ENCODE results near the gene PILRA.
A peak's percentile ranks its signal among the peaks of the same experiment; 100 is the strongest.

PILRA gene

DNA sequence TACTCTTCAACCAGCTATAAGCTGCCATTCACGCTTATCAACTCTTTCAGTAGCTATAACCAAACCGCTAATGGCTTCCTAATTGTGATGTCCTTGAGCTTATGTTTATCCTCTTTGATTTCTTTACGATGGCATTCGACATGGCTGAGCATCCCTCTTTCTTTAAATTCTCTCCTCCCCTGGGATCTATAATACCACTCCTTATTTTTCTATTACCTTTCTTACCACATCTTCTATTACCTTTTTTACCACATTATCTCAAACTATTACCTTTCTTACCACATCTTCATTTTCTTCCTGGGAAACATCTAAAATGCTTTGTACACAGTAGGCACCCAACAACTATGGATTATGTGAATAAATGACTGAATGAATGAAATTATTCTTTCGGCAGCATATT, 42.2 kb downstream of the PILRA start:
- no peak for DNase-seq

GRCh38 chr7:100418930-100419659, 45.8 kb downstream of the PILRA start:
- DNase-seq = no peak

DNA sequence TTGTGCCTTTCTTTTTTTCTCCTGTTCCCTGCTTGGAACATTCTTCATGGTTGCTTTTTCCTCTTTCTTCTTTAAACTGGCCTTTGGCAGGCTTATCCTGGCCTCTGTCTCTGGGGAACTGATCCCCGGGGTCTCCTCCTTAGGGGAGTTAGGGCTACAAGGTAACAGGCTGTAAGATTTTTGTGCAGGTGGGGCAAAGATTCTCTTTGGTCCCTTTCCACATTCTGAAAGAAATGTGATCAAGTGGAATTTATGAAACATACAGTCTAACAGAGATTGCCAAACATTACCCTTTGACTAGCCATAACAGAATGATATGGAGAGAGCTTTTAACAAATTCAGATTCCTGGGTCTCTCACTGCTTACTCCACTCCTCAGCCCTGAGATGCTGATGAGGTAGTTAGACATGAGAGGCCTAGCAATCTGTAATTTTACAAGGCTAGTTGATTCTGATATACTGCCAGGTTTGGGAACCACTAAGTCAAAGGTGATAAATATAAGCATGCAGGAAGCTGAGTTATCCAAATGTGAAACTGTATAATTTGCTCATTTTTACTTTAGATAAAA, 46.5 kb downstream of the PILRA start:
- DNase-seq = no peak

DNA sequence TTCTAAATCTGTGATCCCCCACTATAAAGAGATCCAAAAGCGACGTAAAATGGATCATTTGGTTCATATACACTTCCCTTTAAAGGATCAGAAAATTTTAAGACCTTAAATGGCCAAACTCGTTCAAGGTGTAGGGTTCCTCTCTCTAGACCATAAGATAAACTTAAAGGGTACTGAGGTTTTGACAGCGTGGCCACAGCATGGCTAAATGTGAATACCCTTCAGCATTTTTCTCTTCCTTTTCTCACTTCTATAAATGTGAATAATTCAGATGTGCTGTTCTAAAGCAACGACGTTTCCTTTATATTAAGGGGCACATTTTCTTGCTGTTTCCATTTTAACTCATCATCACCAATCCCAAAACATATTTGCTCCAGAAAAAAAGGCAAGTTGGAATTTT, 50.0 kb downstream of the PILRA start:
- no peak for DNase-seq

- no peak for DNase-seq
Measured at GRCh38 chr7:100425347-100425746, 52.1 kb downstream of the PILRA start.

DNA sequence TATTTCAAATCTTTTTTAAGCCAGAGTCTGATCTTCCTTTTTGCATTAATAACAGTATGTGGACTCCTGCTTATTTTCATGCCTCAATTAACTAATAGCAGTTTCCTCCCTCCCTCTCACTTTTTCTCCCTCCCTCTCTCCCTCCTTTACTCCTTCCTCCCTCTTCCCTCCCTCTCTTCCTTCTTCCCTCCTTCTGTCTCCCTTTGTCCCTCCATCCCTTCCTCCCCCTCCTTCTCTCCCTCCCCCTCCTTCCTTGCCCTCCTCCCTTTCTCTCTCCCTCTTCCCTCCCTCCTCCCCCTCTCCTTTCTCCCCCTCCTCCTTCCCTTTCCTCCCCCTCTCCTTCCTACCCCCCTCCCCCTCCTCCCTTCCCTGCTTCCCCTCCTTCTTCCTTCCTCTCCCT, 53.2 kb downstream of the PILRA start:
- DNase-seq = no peak

- DNase-seq = no peak
Measured at GRCh38 chr7:100427762-100428198, 54.5 kb downstream of the PILRA start.

DNA sequence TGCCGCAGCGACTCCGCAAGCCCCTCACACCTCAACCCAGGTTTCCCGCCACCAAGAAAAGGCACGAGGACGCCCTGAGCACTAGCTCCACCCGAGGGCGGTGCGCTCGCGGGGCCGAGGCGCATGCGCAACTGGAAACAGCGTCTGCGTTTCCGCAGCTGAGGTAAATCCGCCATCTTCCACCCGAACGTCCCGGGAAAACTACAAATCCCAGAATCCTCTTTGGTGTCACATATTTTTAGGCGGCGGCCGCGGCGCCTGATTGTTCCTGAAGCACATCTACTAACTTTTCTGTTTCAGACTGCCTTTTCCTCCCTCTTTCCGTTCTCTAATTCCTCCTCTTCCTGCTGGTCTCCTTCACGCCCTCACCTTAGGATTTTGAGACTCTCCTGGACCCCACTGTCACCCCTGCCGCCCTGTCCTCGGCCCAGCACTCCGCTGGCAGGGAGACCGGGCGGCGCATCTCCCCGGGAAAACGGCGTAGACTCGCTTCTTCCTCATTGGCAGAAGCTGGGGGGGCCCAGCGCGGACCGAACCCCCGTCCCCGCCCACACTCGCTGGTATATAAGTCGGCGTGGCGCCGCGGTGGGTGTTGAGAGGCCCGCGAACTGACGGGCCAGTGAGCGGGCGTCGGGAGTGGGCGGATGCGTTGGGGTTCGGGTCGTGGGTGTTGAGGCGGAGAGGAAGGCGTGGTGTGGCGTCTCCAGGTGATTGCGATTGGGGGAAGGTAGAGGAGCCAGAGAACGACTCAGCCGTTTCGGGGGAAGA, 55.1 kb downstream of the PILRA start, which contains the start of gene ZCWPW1:
TSS of gene ZCWPW1 (minus strand) at position 505 of the 768 bp plus-strand sequence. CDS start 8,054 bp downstream, outside the sequence.
- DNase-seq = peak; percentile 86

DNA sequence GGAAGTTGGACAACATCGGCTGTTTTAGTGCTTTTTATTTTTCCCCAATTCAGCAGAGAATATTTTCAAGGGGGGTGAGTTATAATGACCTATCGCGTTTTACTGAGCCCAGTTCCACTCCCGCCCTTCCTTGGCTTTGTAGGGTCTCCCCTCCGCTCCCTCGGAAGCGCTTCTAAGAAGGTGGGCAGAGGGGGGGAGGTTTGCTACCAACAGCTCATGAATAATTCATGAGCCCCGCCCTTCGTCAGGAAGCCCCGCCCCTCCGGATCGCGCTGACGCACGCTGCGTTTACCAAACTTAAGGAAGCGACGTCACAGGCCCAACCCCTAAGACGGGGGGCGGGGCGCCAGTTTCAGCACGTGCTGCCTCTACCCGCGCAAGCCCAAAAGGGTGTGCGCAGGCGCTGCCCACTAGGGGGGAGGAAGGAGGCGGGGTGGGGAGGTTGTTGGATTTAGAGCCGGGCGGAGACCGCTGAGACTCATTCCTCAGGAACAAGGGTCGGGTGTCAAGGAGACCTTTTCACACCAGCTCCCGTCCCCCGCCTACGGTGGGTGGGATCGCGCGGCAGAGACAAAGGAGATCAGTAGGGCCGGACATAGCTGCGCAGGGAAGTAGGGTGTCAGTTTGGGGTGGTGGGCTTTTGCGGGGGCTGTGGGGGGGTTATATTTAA, 55.8 kb downstream of the PILRA start:
- peak; percentile 98 for DNase-seq

GRCh38 chr7:100429637-100430492, 56.6 kb downstream of the PILRA start, which contains the start of gene MEPCE:
Gene MEPCE, plus strand, starts transcription at chr7:100429831. Its CDS starts 188 bp downstream, at chr7:100430019.
- peak; percentile 93 for DNase-seq

- no peak for DNase-seq
Measured at GRCh38 chr7:100430493-100431285, 57.4 kb downstream of the PILRA start.

- DNase-seq = no peak
Measured at GRCh38 chr7:100431286-100431735, 58.0 kb downstream of the PILRA start.

DNA sequence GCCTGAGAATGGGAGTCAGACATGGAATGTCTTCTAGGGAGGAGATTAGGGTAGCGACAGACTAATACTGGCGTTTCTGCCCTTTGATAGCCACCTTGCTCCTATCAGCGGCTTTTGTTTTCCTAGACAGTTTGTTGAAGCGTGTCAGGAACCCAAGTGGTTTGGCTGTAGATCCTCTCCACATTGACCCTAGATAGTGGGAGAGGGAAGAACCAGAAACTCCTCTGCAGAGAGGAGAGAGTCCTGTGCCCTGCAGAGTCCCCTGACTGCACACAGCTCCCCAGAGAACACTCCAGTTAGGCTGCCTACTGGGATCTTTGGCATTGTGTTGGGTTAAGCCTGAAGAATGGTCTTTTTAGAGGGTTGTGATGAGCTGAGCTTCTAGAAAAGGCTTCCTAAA, 58.8 kb downstream of the PILRA start:
- DNase-seq = no peak

GRCh38 chr7:100432621-100433275, 59.5 kb downstream of the PILRA start:
- no peak for DNase-seq

GRCh38 chr7:100433276-100433591, 59.9 kb downstream of the PILRA start:
- no peak for DNase-seq

GRCh38 chr7:100433592-100434296, 60.5 kb downstream of the PILRA start:
- DNase-seq = no peak

DNA sequence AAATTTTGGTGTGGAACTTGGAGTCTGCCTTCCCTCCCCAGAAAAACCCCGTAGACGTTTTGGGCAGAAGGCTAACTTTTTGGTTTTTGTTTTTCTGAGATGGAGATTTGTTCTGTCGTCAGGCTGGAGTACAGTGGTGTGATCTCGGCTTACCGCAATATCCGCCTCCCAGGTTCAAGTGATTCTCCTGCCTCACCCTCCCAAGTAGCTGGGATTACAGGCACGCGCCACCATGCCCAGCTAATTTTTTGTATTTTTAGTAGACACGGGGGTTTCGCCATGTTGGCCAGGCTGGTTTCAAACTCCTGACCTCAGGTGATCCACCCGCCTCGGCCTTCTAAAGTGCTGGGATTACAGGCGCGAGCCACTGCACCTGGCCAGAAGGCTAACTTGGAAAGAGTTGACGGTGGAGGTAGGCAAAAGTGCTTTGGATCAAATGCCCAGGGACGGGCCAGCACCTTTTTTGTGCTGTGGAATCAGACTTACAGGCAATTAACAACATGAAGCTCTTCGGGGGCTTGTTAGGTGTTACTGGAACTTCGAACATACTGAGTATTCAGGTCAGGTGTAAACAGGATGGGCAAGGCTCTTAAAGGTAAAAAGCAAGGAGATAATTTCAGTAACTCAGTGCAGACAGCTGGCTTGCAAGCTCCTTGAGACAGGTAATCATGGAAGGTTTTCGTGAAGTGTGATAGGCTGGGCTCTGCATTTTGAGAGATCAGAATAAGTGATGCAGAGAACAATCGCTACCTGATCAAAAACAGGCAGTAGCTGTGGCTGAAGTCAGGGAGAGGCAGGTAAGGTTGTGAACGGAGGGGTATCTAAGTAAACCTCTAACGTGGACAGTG, 61.2 kb downstream of the PILRA start:
- no peak for DNase-seq

GRCh38 chr7:100435401-100436304, 62.4 kb downstream of the PILRA start:
- no peak for DNase-seq
